GM18498 (cell line): ENCODE measurements around the gene RAC2.
"Not testable (repeated sequence)": the region's sequence is repeated elsewhere in the genome, so short reads cannot be mapped to it uniquely, and the experiment has no call there.

Source experiments
- ATAC-seq: cut with Tn5 transposase; IDR thresholded peaks from one replicate; pipeline ENCODE4 v1.9.1; 2021; ENCODE audit warnings: mild to moderate bottlenecking, moderate library complexity; ENCODE audit not compliant: unreplicated experiment

Gene RAC2

DNA sequence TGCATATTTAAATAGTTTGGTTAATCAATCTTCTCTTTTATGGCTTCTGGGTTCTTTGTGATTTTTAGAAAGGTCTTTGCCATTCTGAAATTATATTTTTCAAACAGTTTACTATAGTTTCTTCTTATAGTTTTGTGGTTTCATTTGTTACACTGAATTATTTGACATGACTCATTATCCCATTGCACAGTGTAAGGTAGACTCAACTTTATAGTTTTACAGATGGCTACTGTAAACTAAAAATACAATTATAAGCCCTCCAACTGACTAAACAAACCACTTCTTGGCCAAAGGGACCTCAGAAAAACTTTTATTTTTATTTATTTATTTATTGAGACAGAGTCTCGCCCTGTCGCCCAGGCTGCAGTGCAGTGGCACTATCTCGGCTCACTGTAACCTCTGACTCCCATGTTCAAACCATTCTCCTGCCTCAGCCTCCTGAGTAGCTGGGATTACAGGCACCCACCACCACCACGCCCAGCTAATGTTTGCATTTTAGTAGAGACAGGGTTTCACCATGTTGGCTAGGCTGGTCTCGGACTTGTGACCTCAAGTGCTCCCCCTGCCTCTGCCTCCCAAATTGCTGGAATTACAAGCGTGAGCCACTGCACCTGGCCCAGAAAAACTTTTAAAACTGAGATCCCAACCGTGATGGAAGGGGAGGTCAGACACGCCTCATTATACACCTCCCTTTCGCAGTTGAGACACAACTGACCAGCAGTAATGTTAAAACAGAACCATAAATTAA is 14.1 kb upstream of the RAC2 start:
- no peak for ATAC-seq

DNA sequence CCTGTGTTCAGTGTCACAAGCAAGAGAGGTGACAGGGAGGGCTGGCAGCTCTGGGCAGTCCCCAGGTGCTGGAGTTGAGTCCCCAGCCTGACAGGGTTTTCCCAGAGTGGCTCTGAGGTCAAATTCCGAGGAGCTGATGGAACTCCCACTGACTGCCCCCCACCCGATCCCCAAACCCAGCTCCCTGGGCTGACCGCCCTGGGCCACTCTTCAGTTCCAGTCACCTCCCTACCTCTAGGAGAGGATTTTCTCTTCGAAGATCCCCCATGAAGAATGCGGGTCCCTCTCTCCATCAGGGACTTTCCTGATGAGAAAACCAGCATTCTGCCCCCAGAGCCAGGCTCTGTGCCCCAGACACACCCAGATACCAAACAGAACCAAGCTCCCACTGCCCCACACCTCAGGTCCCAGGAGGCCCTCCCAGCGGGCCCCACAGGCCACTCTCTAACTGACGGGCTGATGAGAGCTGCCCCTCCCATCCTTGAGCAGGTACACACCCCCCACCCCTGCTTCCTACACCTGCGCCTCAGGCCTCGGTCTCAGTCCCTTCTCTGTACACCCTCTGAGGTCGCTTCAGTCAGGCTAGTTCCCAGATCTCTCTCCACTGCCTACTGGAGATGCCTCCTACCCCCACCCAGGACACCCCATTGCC is 12.1 kb upstream of the RAC2 start:
- ATAC-seq = no peak

DNA sequence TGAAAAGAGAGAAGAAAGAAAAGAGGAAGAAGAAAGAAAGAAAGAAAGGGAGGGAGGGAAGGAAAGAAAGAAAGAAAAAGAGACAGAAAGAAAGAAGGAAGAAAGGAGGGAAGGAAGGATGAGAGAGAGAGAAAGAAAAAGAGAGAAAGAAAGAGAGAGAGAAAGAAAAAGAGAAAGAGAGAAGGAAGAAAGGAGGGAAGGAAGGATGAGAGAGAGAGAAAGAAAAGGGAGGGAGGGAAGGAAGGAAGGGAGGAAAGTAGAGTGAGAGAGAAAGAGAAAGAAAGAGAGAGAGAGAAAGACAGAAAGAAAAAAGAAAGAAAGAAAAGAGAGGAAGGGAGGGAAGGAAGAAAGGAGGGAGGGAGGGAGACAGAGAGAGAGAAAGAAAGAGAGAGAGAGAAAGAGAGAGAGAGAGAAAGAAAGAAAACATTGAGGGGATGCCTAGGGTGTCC is 11.5 kb upstream of the RAC2 start:
- ATAC-seq = no peak

- no peak for ATAC-seq
Observed at GRCh38 chr22:37254867-37255233, 10.8 kb upstream of the RAC2 start.

DNA sequence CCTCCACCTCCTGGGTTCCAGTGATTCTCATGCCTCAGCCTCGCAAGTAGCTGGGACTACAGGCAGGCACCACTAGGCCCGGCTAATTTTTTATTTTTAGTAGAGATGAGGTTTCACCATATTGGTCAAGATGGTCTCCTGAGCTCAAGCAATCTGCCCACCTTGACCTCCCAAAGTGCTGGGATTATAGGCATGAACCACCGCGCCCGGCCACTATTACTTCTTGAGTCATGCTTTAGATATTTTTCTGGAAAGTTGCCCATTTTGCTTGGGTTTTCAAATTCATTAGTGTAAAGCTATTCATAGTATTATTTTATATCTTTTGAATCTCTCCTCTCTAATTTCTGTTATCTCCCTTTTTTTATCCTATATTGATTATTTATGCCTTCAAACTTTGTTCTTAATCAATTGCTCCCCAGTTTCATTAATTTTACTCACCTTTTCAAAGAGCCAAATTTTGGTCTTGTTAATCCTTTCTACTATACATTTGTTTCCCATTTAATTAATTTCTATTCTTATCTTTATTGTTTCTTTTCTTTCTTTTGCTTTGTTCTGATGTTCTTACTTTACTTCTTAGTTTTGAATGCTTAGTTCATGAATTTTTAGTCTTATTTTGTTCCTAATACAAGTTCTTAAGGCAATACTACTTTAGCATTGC is 10.3 kb upstream of the RAC2 start:
- no peak for ATAC-seq

DNA sequence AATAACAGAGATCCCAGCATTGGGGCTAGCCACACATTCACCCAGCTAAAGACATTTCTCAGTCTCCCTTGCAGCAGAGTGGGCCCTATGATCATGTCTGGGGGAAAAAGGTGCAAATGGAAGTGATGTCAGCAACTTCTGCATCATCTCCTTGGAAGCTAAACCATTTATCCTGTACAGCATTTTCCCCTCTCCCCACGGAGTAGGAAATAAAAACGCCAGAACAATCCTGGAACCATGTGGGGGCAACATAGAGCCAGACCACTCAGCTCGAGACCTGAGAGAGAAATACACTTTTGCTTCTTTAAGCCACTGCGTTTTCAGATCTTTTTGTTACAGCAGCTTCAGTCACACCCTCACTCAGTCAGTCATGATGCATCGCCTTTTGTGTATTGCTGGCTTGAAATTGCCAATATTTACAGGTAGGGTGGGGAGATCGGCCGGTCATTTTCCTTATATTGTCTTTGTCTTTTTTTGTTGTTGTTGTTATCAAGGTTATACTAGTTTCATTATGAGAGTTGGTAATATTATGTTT is 9.1 kb upstream of the RAC2 start:
- no peak for ATAC-seq

- ATAC-seq = not testable (repeated sequence)
Observed at GRCh38 chr22:37251836-37252235, 7.8 kb upstream of the RAC2 start.

DNA sequence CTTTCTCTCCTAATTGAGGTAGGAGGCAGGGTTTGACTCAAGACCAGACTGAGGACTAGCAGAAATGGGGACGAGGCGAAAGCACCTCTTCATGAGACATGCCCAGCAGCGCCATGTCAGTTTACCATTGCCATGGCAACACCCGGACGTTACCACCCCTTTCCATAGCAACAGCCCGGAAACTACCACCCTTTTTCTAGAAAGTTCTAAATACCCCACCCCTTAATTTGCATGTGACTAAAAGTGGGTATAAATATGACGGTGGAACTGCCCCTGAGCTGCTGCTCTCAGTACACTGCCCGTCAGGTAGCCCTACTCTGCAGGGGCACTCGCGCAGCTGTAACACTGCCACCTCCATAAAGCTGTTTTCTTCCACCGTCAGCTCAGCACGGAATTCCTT is 5.9 kb upstream of the RAC2 start:
- no peak for ATAC-seq

DNA sequence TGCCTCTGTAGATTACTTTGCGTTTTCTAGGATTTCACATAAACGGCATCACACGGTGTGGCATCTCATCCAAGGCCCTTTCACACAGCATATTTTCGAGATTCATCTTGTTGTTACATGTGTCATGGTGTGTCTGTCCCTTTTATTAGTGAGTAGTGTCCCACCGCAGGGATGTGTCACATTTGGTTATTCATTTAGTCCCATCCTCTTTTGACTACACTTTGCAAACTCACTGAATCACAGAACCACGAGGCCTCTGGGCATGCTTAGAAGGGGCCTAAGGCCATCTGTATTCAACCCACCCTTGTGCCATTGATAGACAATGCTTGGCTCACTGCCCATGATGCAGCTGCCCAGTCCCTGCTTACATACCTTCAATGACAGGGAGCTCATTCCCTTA is 4.2 kb upstream of the RAC2 start:
- ATAC-seq = no peak

- ATAC-seq = no peak
Observed at GRCh38 chr22:37245740-37246139, 1.7 kb upstream of the RAC2 start.

DNA sequence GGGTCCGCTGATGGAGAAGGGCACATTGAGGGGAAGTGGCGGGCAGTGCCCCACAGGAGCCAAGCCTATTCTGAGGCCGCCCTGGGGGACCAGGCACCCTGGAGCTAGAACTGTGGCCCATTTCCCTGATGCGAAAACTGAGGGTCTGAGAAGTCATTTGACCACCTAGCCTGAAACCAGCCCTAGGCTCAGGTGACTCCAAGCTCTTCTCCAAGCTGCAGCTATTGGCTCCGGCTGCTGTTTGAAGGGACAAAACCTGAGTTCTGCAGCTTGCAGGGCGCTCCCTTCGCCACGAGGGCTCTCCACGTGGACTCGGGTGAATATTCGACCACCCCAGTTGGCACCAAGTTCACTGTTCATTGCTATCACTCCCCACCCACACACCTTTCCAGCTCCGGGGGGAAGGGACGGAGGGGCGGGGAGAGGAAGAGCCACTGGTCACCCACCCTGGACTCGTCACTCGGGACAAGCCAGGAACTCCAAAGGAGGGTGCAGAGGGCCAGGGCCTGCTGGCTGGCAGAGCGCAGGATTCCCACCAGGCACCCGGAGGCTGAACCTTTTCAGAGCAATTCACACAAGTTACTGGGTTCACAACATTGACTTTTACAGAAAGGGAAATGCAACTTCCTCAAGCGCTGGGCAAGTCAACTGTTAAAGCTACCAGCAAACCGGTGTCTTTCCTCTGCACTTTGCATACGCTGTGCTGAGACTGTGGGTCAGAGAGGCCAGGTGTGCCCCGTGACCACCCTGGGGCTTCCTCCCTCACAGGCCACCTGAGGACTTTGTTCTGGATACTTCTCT is 1.1 kb upstream of the RAC2 start:
- peak; percentile 41 for ATAC-seq

DNA sequence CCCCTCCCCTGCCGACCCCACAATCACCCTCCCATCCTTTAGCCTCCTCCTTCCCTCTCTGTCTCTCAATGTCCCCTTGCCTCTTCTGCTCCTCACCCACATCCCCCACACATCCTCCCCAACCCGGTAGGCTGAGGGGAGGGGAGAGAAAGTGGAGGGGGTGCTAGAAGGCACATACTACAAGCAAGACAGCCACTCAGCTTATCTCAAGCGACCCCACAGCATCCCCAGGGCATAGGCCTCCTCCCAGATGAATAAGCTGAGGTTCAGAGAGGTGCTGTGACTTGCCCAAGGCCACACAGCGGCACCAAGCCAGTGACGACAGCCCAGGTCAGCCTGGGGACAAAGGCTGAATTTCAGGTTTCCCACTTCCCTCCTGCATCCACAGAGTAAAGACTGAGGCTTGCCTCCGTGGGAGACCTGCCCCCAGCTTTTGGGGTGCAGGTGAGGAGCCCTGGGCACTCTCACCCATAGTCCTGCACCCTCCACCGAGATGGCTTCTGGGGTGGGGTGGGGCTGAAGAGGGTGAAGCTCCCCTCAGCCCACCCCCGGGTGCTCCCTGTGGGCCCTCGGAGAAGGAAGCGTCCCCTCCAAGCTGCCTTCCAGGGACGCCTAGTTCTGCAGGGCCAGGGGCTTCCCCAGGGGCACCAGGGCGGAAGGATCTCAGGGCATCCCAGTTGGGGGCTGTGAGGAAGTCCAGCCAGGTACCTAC is 511 bp downstream of the RAC2 start:
- ATAC-seq = peak; percentile 3

DNA sequence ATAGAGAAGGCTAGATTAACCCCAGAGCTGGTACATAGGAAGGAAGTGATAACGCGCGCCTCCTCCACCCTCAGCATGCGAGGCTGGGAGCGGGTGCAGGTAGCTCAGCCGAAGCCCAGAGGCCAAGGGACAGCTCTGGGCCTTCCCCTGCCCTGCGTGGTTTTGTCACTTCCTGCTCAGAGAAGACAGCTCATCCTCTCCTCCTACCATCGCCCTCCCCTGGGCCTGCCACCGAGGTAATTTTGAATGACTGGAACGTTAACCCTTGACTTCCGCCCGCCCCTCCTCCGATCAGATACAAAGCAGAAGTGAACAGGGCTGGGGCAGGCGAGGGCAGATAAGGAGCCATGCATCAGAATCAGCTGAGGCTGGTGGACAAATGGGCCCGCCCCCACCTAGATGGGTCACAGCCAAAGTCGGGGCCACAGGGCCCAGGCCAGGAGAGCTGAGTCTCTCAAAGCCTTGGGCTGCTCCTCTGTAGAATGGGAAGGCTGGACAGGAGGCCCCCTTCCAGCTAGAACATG is 1.6 kb downstream of the RAC2 start:
- peak; percentile 58 for ATAC-seq

DNA sequence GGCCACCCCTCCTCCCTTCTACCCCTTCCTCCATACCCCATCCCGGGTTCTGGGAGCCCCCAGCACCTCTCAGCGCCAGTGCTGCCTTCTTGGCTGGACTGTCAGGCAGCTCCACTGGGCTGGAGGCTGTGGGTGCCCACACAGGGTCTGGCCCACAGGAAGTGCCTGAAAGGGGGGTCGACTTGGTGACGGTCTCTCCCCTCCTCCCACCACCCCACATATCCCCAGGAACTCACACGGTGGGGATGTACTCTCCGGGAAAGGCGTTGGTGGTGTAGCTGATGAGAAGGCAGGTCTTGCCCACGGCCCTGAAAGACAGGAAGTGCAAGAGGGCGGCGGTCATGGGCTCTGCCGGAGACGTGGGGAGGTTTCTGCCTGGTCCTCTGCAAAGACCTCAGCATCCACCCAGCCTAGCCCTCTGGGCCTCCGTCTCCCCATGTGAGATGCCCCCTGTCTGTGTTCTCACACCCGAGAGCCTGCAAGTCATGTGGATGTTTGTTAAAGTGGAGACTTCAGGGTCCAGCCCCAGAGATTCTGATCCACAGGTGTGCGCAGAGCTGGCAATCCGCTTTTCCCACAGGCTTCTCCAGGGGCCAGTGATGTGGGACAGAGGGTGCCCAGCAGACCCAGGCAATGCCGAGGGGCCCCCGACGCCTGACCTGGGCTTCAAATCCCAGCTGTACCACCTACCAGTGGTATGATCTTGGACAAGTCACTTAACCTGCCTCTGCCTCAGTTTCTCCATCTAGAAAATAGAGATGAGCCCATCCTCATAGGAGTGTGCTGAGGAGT is 2.5 kb downstream of the RAC2 start:
- no peak for ATAC-seq

GRCh38 chr22:37240941-37241320 is 3.1 kb downstream of the RAC2 start:
- no peak for ATAC-seq

GRCh38 chr22:37240240-37240940 is 3.7 kb downstream of the RAC2 start:
- ATAC-seq = no peak

GRCh38 chr22:37239336-37240239 is 4.5 kb downstream of the RAC2 start:
- no peak for ATAC-seq
